ENCODE results near the gene SLC4A2.

DNA sequence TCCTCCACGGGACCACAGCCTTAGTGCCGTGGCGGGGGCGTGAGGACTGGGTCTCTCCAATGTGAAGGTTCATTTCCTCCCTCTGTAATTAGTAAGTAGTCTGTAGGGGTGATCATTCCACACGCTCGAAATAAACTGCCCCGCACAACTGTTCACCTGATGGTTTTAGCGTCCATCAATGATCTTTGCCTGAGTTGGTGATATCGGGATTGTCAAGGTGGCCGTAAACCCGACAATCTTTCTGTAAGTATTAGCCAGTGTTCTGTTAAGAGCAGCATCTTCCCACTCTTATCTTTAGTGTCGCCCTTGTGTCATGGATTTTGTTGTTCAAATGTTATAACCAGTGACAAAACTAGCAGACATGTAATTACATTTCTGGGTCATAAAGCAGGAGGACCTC lies 44.6 kb downstream of the SLC4A2 start:
- TF ChIP-seq YY1 (IDR thresholded peaks at IDR 0.05; ENCODE audit: insufficient read depth, insufficient read length) (no peak), SUZ12 (IDR thresholded peaks at IDR 0.05; ENCODE audit: extremely low read depth, insufficient read depth, insufficient read length) (no peak), ZNF274 (IDR thresholded peaks at IDR 0.05; ENCODE audit: low read depth, low read length) (no peak)

Data from NT2/D1 (cell line).